ENCODE results near the gene PRRG4.

- TF ChIP-seq, protein P1, sequence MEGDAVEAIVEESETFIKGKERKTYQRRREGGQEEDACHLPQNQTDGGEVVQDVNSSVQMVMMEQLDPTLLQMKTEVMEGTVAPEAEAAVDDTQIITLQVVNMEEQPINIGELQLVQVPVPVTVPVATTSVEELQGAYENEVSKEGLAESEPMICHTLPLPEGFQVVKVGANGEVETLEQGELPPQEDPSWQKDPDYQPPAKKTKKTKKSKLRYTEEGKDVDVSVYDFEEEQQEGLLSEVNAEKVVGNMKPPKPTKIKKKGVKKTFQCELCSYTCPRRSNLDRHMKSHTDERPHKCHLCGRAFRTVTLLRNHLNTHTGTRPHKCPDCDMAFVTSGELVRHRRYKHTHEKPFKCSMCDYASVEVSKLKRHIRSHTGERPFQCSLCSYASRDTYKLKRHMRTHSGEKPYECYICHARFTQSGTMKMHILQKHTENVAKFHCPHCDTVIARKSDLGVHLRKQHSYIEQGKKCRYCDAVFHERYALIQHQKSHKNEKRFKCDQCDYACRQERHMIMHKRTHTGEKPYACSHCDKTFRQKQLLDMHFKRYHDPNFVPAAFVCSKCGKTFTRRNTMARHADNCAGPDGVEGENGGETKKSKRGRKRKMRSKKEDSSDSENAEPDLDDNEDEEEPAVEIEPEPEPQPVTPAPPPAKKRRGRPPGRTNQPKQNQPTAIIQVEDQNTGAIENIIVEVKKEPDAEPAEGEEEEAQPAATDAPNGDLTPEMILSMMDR (conservative IDR thresholded peaks at IDR 0.05) = no peak
- no peak for TF ChIP-seq ZFX (IDR thresholded peaks at IDR 0.05)
Measured at GRCh38 chr11:32817181-32817851, 12.4 kb upstream of the PRRG4 start.

Data from C4-2B (cell line).